Stimulated activated CD8-positive, alpha-beta memory T cell treated with anti-CD3 and anti-CD28 coated beads, Interleukin-12 subunit alpha, Interleukin-12 subunit beta, amount 100 ng/mL, for 24 hours (primary cell): ENCODE data around the gene RSRC1.
"Not testable (repeated sequence)": the region's sequence is repeated elsewhere in the genome, so short reads cannot be mapped to it uniquely, and the experiment has no call there.

Source experiments
- DNase-seq: peaks from one replicate; pipeline ENCODE4 v3.0.0-alpha.2; 2020; ENCODE audit errors: extremely low read depth

RSRC1 gene

DNA sequence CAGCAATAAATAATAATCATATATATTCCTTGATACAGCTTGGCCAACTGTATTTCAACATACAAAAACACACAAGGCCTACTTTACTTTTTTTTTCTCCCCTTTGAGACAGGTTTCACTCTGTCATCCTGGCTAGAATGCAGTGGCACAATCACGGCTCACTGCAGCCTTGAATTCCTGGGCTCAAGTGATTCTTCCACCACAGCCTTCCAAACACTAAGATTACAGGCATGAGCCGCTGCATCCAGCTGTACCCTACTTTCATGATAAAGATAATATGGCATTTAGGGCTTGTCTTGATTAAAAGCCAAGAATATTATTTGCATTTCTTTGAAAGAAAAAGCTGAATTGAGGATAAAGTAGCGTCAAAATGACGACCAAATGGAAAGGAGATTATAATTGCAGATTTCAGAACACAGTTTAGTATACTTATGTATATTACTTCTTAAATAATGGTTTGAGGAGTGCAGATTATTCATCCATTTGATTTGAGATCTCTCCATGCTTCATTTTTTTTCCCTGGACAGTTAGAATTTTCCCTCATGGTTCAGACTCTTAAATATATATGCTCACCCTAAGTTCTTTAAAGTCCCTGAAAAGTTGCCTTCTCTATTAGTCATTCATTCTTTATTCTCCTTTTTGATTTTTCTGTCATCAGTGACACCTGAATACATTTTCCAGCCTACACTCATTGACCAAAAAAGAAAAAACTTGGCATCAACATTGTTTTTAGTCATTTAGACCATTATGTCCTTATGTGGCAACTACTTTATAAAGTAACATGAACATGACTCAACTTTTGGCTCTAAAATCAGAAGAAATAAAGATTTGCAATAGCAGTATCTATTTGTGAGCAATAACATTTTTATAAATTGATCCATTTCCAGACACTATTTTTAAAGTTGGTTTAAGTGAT is 412.6 kb downstream of the RSRC1 start:
- no peak for DNase-seq

GRCh38 chr3:158528076-158528674 is 418.3 kb downstream of the RSRC1 start:
- DNase-seq, result no peak

- DNase-seq, result no peak
These were observed 421.4 kb downstream of the RSRC1 start for GRCh38 chr3:158531334-158531733.

- no peak for DNase-seq
These were observed 422.3 kb downstream of the RSRC1 start for GRCh38 chr3:158532099-158532734.

DNA sequence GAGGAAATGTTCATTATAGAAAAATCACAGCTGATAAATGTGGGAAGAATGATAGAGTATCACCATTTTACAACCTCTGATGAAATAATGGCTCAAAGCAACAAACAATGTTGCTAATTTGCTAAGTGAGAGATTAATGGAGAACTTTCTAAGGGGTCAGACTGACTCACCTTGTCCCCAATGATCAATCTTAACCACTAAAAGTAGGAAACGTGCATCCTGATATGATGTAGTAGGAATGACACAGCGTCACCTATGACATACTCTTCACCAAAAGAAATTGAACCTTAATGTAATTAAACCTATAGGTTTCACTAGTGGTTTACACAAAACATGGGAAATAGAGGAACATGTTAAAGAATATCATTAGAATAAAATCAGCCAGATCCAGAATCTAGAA is 426.0 kb downstream of the RSRC1 start:
- DNase-seq, result no peak

DNA sequence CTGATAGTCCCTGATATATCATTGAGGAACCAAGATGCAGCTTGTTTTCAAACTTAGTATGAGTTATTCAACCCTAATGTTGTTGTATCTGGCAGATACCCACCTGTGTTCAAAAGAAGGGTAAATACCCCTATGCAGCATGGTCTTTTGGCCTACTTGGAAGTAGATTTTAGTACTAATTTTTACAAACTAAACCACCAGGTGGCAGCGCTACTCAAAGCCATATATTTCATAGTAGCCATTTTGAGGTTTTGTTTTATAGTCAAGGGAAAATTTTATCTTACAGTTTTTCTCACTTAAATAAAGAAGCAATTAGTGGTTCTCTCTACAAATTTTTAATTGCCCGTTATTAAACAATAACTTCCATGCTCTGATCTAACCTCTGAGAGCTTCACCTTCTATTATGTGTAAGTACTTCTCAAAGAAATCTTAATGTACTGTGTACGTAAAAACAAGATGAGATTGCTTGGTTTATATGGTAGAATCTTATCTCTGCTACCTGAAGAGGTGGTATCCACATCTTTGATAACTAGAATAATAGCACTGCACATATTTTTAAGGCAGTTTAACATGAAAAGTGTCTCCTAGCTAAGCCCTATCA is 429.6 kb downstream of the RSRC1 start:
- no peak for DNase-seq

GRCh38 chr3:158540066-158540465 is 430.2 kb downstream of the RSRC1 start:
- DNase-seq, result no peak

GRCh38 chr3:158548691-158549090 is 438.8 kb downstream of the RSRC1 start:
- DNase-seq, result no peak

- not testable (repeated sequence) for DNase-seq
These were observed 440.0 kb downstream of the RSRC1 start for GRCh38 chr3:158549938-158550337.

DNA sequence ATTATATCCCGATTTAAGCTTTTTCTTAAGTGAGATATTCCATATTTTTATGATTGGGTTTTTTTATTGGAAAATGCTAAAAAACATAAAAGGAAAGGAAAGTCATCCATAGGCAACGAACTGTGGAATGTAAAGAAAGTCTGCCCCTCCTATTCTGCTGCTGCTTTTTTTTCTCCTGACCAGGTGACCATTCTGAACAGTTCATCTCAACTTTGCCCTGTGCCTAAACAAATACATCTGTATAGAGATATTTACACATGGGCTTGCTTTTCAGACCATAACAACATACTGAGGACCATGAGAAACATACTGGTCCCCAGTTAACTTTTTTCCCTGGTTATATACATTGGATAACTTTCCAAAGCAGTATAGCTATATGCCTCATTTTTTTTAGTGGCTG is 442.2 kb downstream of the RSRC1 start:
- no peak for DNase-seq

- no peak for DNase-seq
These were observed 449.6 kb downstream of the RSRC1 start for GRCh38 chr3:158559504-158559903.

- DNase-seq, result no peak
These were observed 451.1 kb downstream of the RSRC1 start for GRCh38 chr3:158560979-158561378.

- no peak for DNase-seq
These were observed 452.8 kb downstream of the RSRC1 start for GRCh38 chr3:158562674-158563073.

DNA sequence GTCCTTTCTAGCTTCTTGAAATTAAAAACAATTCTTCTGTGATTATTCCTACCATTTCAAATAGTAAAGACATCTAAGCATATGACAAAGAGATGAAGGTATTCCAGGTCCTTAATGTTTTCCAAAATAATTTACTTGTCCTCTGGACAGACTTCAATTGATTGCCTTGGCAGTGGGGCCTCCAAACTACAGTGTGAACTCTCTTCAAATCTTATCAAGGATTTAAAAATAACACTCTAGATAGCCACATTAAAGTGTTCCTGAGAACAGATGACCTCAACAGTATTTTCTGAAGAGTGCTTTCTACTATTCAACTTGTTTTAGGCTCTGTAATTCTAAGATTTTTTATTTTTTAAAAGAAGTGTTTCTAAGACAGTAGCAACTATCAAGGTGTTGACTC is 453.2 kb downstream of the RSRC1 start:
- DNase-seq, result no peak

GRCh38 chr3:158565076-158565475 is 455.2 kb downstream of the RSRC1 start:
- DNase-seq, result no peak

GRCh38 chr3:158568784-158569183 is 458.9 kb downstream of the RSRC1 start:
- DNase-seq, result no peak

DNA sequence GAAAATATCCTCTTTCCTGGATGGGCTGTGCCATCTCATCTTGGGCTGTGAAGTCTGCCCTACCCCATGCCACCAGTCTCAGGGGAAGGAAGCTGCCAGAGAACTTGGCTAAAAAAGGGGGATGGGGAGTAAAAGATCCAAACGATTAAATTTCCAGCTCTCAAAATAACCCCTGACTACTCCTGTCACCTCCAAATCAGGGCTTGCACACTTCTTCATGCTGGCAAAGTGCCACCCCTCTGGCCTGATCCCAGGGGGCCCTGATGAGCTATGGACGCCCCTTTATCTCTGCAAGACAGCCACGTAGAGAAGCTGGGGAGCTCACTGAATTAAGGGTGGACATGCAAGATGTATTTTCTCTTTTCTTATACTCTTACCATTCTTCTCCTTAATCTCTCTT is 459.9 kb downstream of the RSRC1 start:
- no peak for DNase-seq

- DNase-seq, result peak; percentile 52
These were observed 461.3 kb downstream of the RSRC1 start, which contains the start of gene MLF1 for GRCh38 chr3:158570999-158571702. Gene MLF1, plus strand, starts transcription at chr3:158571194. Its CDS starts 107 bp downstream, at chr3:158571301.

GRCh38 chr3:158571969-158572765 is 462.3 kb downstream of the RSRC1 start:
- DNase-seq, result no peak

DNA sequence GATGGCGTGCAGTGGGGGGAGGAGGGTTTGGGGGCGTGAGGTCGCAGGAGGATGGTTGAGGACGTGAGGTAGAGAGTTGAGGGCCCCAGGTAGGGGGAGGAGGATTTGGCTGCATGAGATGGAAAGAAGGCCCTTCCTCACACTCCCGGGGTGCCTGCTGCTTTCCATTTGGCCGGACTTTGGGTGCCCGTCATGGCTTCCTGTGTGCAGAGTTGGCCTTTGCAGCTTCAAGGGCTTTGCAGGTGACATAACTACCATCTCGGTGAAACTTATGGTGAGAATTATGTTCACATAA is 462.8 kb downstream of the RSRC1 start:
- DNase-seq, result no peak

GRCh38 chr3:158573714-158574113 is 463.8 kb downstream of the RSRC1 start:
- DNase-seq, result no peak
